Tibial artery (tissue), 4 donors: ENCODE results near the gene AKAP8L.

Source experiments
- DNase-seq, 2 donors: peaks; one replicate each; pipeline ENCODE4 v3.0.0-alpha.2; 2019
- H3K27ac ChIP-seq, 2 donors: fragments of 200-600 bp; sonication (generic) in 1 of 2; 1 replicate in 1 of 2; 2 replicates in 1 of 2; pipeline ENCODE4 v1.5.1; 2018 to 2019; ENCODE audit warnings: mild to moderate bottlenecking in 1 of 2
- H3K27me3 ChIP-seq, 2 donors: fragments of 200-600 bp; sonication (generic) in 1 of 2; one replicate each; pipeline versions ENCODE4 v1.5.1 to v1.6.0; 2016 to 2019
- H3K36me3 ChIP-seq, 3 donors: fragments of 200-600 bp; sonication (generic) in 2 of 3; one replicate each; pipeline ENCODE4 v1.5.1; 2016 to 2019; ENCODE audit warnings: mild to moderate bottlenecking in 2 of 3
- H3K4me1 ChIP-seq, 4 donors: fragments of 200-600 bp; sonication (generic) in 2 of 4; 1 replicate in 3 of 4; 2 replicates in 1 of 4; pipeline ENCODE4 v1.5.1; 2016 to 2019
- H3K4me3 ChIP-seq, 2 donors: fragments of 200-600 bp; sonication (generic) in 1 of 2; 1 replicate in 1 of 2; 2 replicates in 1 of 2; pipeline ENCODE4 v1.5.1; 2018 to 2019; ENCODE audit warnings: mild to moderate bottlenecking in 2 of 2
- H3K9me3 ChIP-seq, 3 donors: fragments of 200-600 bp; sonication (generic) in 1 of 3; one replicate each; pipeline ENCODE4 v1.5.1; 2016 to 2019
- intact Hi-C: fragments of 100-400 bp; cut with DNase I; formaldehyde crosslinking; loops from one replicate; pipeline ENCODE4 v1.15.0; 2023; ENCODE audit warnings: low total_unique reads
- TF ChIP-seq, protein P1 (sequence below), 2 experiments: fragments of 200-600 bp in 1 of 2; fragments of 450-650 bp in 1 of 2; IDR thresholded peaks; one replicate each; pipeline ENCODE4 v1.5.1; 2017 to 2019; ENCODE audit warnings: antibody characterized with exemption in 2 of 2, mild to moderate bottlenecking in 1 of 2, moderate library complexity in 1 of 2

Gene AKAP8L, protein sequence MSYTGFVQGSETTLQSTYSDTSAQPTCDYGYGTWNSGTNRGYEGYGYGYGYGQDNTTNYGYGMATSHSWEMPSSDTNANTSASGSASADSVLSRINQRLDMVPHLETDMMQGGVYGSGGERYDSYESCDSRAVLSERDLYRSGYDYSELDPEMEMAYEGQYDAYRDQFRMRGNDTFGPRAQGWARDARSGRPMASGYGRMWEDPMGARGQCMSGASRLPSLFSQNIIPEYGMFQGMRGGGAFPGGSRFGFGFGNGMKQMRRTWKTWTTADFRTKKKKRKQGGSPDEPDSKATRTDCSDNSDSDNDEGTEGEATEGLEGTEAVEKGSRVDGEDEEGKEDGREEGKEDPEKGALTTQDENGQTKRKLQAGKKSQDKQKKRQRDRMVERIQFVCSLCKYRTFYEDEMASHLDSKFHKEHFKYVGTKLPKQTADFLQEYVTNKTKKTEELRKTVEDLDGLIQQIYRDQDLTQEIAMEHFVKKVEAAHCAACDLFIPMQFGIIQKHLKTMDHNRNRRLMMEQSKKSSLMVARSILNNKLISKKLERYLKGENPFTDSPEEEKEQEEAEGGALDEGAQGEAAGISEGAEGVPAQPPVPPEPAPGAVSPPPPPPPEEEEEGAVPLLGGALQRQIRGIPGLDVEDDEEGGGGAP

DNA sequence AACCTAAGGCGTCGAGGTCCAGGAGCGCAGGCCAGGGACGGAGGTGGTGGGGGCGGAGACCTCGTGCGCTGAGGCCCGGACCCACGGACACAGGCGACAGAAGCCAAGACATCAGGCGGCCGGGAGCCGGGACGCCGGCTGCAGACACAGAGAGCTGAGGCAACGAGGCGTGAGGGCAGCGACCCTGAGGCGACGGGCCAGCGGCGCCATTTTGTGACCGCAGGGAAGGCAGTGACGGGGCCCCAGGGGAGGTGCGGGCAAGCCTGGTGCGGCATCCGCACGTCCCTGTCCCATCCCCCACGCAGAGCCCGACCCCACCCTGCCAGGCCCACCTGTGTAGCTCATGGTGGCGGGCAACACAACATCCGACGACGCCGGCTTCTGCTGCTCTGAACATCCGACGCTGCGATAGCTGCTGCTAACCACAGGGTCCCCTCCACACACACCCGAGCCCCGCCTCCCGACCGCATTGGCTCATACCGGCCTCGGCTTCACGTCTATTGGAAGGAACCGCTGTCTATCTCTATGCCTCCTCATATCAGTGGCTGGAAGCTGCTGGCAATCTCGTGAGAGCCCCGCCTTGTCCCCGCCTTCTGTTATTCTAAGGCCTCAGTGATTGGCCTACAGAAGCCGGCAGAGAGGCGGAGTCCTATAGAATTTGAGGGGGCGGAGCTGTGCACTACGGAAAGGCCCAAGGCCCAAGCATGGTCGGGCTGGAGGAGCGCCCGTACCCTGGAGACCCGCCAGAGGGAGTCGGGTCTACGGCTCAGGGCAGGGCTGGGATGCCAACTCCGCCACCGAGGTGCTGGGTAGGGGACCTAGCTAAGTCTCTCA is at the start of gene AKAP8L:
Gene AKAP8L (minus strand): TSS at position 410 of the 834 bp plus-strand sequence. CDS start 65 bp downstream, at position 345.
- H3K36me3 ChIP-seq = peaks cover 15 to 18% (median 16%) of the 10 kb centered on the region in 3 donors
- H3K4me3 ChIP-seq = peak within 1 kb of the TSS; percentile 92 to 97
- intact Hi-C loops = no loop called here
- H3K27me3 ChIP-seq = no peaks in the 10 kb centered on the region
- TF ChIP-seq, protein P1, sequence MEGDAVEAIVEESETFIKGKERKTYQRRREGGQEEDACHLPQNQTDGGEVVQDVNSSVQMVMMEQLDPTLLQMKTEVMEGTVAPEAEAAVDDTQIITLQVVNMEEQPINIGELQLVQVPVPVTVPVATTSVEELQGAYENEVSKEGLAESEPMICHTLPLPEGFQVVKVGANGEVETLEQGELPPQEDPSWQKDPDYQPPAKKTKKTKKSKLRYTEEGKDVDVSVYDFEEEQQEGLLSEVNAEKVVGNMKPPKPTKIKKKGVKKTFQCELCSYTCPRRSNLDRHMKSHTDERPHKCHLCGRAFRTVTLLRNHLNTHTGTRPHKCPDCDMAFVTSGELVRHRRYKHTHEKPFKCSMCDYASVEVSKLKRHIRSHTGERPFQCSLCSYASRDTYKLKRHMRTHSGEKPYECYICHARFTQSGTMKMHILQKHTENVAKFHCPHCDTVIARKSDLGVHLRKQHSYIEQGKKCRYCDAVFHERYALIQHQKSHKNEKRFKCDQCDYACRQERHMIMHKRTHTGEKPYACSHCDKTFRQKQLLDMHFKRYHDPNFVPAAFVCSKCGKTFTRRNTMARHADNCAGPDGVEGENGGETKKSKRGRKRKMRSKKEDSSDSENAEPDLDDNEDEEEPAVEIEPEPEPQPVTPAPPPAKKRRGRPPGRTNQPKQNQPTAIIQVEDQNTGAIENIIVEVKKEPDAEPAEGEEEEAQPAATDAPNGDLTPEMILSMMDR (IDR thresholded peaks at IDR 0.05) = peak; percentile 54 to 61
- DNase-seq = peak; percentile 100
- H3K27ac ChIP-seq = peak within 1 kb of the TSS; percentile 87 to 97
- H3K4me1 ChIP-seq = peaks cover 0 to 49% (median 29%) of the 10 kb centered on the region in 4 donors
- no peaks in the 10 kb centered on the region for H3K9me3 ChIP-seq

DNA sequence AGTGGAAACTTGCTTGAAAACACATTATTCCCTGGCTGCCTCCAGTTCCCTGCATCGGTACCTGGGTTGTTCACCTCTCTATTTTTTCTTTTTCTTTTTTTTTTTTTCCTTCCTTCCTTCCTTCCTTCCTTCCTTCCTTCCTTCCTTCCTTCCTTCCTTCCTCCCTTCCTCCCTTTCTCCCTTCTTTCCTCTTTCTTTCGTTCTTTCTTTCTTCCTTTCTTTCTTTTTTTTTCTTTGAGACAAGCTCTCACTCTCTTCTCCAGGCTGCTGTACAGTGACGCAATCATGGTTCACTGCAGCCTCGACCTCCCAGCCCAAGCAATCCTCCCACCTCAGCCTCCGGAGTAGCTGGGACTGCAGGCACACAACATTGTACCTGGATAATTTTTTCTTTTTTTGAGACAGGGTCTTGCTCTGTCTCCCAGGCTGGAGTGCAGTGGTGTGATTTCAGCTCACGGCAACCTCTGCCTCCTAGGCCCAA is 49.0 kb upstream of the AKAP8L start:
- intact Hi-C loops = no loop called here
- no peak for DNase-seq
- TF ChIP-seq, protein P1 (IDR thresholded peaks at IDR 0.05) = no peak
- Histone ChIP-seq H3K9me3 (no peaks in the 10 kb centered on the region), H3K4me3 (no peak overlapping the region), H3K27me3 (peaks cover 0 to 76% of the 10 kb centered on the region in 2 donors), H3K4me1 (peaks cover 0 to 11% (median 7%) of the 10 kb centered on the region in 4 donors), H3K36me3 (no peaks in the 10 kb centered on the region), H3K27ac (no peak overlapping the region)

DNA sequence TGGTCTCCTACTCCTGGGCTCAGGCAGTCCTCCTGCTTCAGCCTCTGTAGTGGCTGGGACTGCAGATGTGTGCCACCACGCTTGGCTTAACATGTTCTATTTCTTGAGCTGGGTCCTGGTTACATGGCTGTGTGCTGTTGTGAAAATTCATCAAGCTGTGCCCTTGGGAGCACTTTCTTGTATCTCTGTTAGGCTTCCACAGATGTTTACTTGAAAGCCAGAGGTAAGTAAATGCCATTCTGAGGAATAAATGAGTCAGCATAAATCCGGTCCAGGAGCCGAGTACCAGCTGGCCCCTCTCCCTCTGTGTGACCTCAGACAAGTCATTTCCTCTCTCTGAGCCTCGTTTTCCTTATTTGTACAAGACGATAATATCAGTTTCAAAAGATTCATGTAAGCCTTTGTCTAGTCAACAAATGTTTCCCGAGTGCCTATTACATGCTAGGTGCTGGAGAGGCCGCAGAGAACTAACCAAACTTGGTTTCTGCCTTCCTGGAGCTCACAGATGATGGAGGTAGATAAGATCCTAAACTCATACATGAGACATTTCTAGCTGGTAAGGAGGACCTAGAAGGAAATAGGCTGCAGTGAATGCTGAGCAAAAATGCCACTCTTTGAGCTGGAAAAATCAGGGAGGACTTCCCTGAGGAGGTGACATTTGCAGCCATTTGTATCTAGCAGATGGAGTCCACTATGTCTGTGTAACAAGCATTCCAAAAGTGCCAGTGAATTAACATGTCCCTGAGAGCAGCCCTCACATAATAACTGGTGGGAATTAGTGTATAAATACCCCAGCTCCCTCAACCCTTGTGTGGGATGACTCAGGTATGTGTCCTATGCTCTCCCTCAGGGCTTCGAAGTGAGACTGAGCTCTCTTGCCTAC is 48.3 kb upstream of the AKAP8L start:
- H3K9me3 ChIP-seq = no peaks in the 10 kb centered on the region
- no peak overlapping the region for H3K27ac ChIP-seq
- H3K4me1 ChIP-seq = peaks cover 0 to 11% (median 7%) of the 10 kb centered on the region in 4 donors
- intact Hi-C loops = no loop called here
- TF ChIP-seq, protein P1 (IDR thresholded peaks at IDR 0.05) = no peak
- DNase-seq = no peak
- peaks cover 0 to 72% of the 10 kb centered on the region in 2 donors for H3K27me3 ChIP-seq
- H3K4me3 ChIP-seq = no peak overlapping the region
- no peaks in the 10 kb centered on the region for H3K36me3 ChIP-seq

DNA sequence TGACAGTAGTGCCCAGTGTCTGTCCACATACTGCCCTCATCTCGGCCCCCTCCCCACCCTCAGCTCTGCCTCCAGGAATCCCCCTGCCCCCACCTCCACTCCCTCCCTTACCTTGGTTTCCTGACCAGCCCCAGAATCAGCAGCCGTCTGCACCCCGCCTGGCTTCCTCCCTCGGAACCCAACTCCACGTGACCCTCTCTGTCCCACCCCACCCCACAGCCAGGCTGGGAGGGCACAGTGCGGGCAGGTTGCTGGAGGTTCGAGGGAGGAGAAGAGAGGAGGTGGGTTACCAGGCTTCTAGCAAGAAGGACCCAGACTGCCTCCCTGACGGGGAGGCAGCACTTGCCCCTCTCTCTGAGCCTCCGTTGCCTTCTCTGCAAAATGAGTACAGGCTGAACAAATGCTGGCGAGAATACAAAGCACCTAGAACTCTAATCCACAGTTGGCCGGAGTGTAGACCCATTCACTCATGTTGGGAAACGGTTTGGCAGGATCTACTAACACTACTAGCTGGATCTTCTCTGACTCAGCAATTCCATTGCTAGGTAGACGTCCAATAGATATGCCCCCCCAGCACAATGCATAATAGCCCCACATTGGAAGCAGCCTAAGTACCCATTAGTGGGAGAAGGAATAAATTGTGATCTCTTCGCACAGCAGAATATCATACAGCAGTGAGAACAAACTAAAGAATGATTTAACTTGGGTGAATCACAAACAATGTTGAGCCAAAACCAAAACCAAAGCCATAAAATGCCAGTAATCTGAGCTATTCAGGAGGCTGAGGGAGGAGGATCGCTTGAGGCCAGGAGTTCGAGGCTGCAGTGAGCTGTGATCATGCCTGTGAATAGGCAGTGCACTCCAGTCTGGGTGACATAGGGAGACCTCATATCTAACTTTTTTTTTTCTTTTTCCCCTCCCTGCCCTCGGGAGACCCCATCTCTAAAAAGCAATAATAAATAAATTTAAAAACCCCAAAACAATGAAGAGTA is 45.9 kb upstream of the AKAP8L start, which contains the start of gene RASAL3:
Gene RASAL3 (minus strand): TSS at position 151 of the 992 bp plus-strand sequence. CDS start 186 bp downstream, outside the sequence.
- no peak within 1 kb of the TSS for H3K27ac ChIP-seq
- H3K4me1 ChIP-seq = peaks cover 0 to 7% (median 4%) of the 10 kb centered on the region in 4 donors
- no peak for DNase-seq
- H3K36me3 ChIP-seq = no peaks in the 10 kb centered on the region
- TF ChIP-seq, protein P1 (IDR thresholded peaks at IDR 0.05) = no peak
- H3K9me3 ChIP-seq = no peaks in the 10 kb centered on the region
- H3K27me3 ChIP-seq = peaks cover 0 to 60% of the 10 kb centered on the region in 2 donors
- H3K4me3 ChIP-seq = peak within 1 kb of the TSS; percentile 19 to 39
- intact Hi-C loops = no loop called here
